HG02623 (cell line): ENCODE results near the gene RAE1.

Experiments used
- ATAC-seq: cut with Tn5 transposase; IDR thresholded peaks from one replicate; pipeline ENCODE4 v1.9.1; 2021; ENCODE audit warnings: moderate library complexity; ENCODE audit not compliant: unreplicated experiment

Gene RAE1

GRCh38 chr20:57398901-57399535, 48.0 kb downstream of the RAE1 start:
- ATAC-seq = no peak

GRCh38 chr20:57399587-57400155, 48.6 kb downstream of the RAE1 start:
- ATAC-seq = peak; percentile 39

- no peak for ATAC-seq
Observed at GRCh38 chr20:57400231-57400701, 49.2 kb downstream of the RAE1 start.

GRCh38 chr20:57400821-57401564, 49.9 kb downstream of the RAE1 start:
- no peak for ATAC-seq

- no peak for ATAC-seq
Observed at GRCh38 chr20:57401565-57401918, 50.5 kb downstream of the RAE1 start.

GRCh38 chr20:57402206-57403125, 51.4 kb downstream of the RAE1 start:
- ATAC-seq = no peak

- ATAC-seq = no peak
Observed at GRCh38 chr20:57403216-57403615, 52.2 kb downstream of the RAE1 start.

GRCh38 chr20:57404006-57404405, 53.0 kb downstream of the RAE1 start:
- ATAC-seq = no peak

- no peak for ATAC-seq
Observed at GRCh38 chr20:57404419-57405072, 53.5 kb downstream of the RAE1 start.

GRCh38 chr20:57405236-57406016, 54.4 kb downstream of the RAE1 start:
- ATAC-seq = no peak

GRCh38 chr20:57407541-57407956, 56.5 kb downstream of the RAE1 start:
- no peak for ATAC-seq

GRCh38 chr20:57408131-57408530, 57.1 kb downstream of the RAE1 start:
- ATAC-seq = no peak

- no peak for ATAC-seq
Observed at GRCh38 chr20:57408536-57409233, 57.6 kb downstream of the RAE1 start.

GRCh38 chr20:57409316-57409671, 58.2 kb downstream of the RAE1 start:
- no peak for ATAC-seq

GRCh38 chr20:57409672-57410397, 58.8 kb downstream of the RAE1 start:
- no peak for ATAC-seq

GRCh38 chr20:57410398-57410920, 59.4 kb downstream of the RAE1 start:
- no peak for ATAC-seq

GRCh38 chr20:57410924-57411323, 59.9 kb downstream of the RAE1 start:
- no peak for ATAC-seq
